NCI-H2107 treated with DMSO at 0.1 percent for 48 hours (cell line): ENCODE data around the gene PLG.
"Not testable (repeated sequence)": the region's sequence is repeated elsewhere in the genome, so short reads cannot be mapped to it uniquely, and the experiment has no call there.

ENCODE experiments used
- DNase-seq: peaks from one replicate; lab custom pipeline; 2025; ENCODE audit not compliant: unreplicated experiment; lab: John Stamatoyannopoulos, UW

Gene PLG

GRCh38 chr6:160697826-160698225 is 4.2 kb upstream of the PLG start:
- DNase-seq: no peak

GRCh38 chr6:160704688-160705087 is 2.6 kb downstream of the PLG start:
- not testable (repeated sequence) for DNase-seq

- DNase-seq: not testable (repeated sequence)
Measured at GRCh38 chr6:160708993-160709392, 6.9 kb downstream of the PLG start.

GRCh38 chr6:160714731-160715316 is 12.8 kb downstream of the PLG start:
- DNase-seq: no peak

DNA sequence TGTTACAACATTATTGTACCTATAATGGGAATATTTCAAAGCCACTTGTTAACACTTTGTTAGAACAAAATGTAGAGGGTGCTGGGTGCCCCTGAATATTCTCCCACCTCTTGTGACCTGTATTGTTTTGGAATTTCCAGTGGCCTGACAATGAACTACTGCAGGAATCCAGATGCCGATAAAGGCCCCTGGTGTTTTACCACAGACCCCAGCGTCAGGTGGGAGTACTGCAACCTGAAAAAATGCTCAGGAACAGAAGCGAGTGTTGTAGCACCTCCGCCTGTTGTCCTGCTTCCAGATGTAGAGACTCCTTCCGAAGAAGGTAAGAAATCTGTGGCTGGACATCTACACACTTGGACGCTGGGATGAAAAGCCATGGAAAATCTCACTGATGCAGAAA is 28.9 kb downstream of the PLG start:
- DNase-seq: no peak

GRCh38 chr6:160733050-160733646 is 31.1 kb downstream of the PLG start:
- peak; percentile 49 for DNase-seq

- DNase-seq: no peak
Measured at GRCh38 chr6:160734627-160735026, 32.6 kb downstream of the PLG start.

DNA sequence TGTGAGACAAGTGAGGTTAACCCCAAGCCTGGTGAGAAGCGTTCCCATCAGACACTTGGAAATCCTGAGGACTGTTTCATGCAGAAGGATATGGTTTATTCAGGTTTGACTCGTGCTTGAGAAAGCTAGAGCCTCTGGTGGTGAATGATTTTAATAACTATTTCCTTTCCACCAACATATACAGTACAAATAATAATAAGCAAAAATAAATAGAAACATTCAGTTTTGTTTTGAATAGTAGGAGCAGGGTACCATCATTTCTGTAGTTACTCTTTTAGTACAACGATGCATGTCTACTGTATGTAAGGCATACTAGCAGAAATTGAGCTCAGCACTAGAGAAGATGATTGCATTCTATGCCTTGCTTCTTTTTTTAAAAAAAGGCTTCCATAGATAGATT is 33.5 kb downstream of the PLG start:
- DNase-seq: no peak

DNA sequence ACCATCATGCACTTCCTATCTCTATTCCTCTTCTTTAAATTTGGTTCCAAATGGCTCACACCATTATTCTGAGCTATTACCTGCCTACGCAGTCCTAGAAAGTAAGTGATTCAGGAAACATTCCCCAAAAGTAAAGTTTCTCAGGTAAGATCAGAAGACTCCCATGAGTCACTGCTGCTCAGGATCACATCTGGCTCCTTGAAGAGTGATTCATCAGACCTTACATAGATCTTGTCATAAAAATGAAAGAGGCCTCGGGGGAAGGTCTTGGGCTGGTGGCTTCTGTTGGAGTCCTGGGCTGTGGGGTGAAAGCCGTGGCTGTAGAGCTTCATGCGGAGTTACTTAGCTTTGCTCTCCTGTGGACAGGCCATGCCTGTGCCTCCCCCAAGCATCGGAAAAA is 35.9 kb downstream of the PLG start:
- no peak for DNase-seq

- DNase-seq: no peak
Measured at GRCh38 chr6:160739955-160740354, 37.9 kb downstream of the PLG start.

DNA sequence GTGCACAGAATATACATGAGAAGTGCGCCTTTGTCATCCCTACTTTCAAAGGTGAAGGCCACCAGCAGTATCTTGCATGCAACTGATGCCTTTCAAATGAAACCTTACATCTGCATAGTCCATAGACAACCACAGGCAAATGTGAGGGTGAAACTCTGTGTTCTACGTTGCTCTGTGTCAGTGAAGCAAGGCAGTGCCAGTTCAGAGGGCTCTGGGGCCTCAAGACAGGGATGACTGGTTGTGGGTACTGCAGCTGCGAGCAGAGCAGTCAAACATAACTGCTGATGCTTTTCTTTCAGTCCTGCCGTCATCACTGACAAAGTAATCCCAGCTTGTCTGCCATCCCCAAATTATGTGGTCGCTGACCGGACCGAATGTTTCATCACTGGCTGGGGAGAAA is 39.0 kb downstream of the PLG start:
- DNase-seq: not testable (repeated sequence)

DNA sequence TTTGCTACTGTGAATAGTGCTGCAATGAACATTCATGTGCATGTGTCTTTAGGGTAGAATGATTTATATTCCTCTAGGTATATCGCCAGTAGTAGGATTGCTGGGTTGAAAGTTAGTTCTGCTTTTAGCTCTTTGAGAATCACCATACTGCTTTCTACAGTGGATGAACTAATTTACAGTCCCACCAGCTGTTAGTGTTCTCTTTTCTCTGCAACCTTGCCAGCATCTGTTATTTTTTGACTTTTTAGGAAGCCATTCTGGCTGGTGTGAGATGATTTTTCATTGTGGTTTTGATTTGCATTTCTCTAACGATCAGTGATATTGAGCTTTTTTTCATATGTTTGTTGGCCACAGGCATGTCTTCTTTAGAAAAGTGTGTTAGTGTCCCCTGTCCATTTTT is 40.0 kb downstream of the PLG start:
- no peak for DNase-seq

- DNase-seq: no peak
Measured at GRCh38 chr6:160750276-160750689, 48.2 kb downstream of the PLG start.

GRCh38 chr6:160753211-160753610 is 51.2 kb downstream of the PLG start:
- DNase-seq: not testable (repeated sequence)

GRCh38 chr6:160755165-160755564 is 53.1 kb downstream of the PLG start:
- DNase-seq: no peak

GRCh38 chr6:160756021-160756420 is 54.0 kb downstream of the PLG start:
- DNase-seq: no peak

DNA sequence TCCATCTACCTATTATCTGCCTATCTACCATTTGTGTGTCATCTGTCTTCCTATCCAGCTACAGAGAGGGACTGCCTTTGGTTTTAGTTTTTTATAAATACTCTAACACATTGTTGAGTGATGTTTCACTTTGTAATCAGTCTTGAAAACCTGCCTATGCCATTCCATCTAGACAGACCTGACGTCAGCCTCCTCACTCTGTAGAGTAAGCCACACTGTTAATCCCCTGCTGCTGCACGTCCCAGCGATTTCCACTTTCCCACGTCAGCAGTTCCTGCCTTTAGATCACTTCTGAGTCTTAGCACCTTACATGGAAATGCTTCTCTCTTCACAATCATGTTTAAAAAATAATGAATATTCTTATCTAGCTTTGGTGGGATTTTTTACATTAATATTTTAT is 54.8 kb downstream of the PLG start:
- no peak for DNase-seq

DNA sequence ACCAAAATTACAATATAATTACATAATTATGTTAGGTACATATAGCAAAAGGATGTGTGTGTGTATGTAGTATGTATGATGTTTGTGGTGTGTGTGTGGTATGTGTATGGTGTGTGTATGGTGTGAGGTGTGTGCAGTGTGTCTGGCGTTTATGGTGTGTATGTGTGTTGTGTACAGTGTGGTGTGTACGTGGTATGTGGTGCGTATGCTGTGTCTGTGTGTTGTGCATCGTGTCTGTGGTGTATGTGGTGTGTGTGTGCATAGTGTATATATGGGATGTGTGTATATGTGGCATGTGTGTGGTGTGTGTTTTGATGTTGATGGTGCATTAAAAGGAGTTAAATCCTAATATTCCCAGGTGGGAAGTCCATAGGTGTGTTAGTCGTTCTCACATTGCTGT is 62.8 kb downstream of the PLG start:
- DNase-seq: no peak

- no peak for DNase-seq
Measured at GRCh38 chr6:160765412-160765811, 63.4 kb downstream of the PLG start.

DNA sequence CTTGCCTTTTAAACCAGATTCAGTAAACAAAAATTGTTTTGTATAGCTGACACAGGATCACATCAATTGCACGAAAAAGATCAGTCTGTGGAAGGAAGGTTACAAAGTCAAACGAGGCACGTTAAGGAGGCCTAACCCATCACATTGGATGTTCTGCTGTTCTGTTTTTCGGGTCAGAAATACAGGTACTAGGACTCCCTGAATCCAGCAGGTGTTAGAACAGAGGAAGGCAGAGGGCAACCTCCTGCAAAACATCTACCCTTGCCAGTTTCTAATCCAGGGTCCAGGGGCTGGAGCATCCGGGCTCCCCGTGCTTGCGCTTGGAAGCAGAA is 64.6 kb downstream of the PLG start:
- DNase-seq: no peak

- peak; percentile 3 for DNase-seq
Measured at GRCh38 chr6:160766989-160767646, 65.1 kb downstream of the PLG start.

DNA sequence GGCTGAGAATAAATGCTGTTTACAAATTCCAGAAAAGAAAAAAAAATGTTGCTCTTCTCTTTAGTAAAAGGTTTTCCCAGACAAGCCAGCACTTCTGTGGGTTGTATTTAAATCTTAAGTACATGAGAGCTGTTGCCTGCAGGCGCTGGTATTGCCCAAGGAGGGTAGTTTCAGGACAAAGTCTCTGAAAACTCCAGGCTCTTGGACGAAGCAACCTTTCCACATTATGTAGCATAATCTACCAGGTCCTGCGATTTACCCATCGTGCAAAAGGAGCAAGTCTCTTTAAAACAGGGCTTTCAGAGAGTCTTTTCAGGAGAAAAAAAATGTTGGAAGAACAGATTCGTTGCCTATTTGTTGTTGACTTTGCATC is 65.6 kb downstream of the PLG start:
- DNase-seq: no peak

DNA sequence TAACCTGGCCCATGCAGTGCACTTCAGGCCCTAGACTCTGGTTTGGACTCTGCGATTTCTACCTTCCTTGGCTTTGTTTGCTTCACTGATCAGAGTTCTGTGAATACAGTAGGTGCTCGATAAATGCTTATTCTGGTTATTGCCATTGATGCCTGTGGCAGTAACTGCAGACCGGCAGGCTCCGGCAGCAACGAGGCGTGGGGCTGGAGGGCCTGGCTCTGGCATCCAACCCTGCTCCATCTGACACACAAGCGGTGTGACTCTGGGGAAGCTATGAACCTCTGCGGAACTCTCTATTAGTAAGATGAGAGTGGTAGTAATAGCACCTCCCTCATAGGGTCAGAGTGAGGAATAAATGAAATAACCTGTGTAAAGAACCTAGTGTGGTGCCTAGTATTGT is 66.1 kb downstream of the PLG start:
- no peak for DNase-seq
